GM19351 (cell line): ENCODE measurements around the gene LASP1NB.

Source experiments
- ATAC-seq: cut with Tn5 transposase; IDR thresholded peaks from one replicate; pipeline ENCODE4 v1.9.1; 2021; ENCODE audit warnings: mild to moderate bottlenecking, moderate library complexity; ENCODE audit not compliant: unreplicated experiment

The LASP1NB gene

DNA sequence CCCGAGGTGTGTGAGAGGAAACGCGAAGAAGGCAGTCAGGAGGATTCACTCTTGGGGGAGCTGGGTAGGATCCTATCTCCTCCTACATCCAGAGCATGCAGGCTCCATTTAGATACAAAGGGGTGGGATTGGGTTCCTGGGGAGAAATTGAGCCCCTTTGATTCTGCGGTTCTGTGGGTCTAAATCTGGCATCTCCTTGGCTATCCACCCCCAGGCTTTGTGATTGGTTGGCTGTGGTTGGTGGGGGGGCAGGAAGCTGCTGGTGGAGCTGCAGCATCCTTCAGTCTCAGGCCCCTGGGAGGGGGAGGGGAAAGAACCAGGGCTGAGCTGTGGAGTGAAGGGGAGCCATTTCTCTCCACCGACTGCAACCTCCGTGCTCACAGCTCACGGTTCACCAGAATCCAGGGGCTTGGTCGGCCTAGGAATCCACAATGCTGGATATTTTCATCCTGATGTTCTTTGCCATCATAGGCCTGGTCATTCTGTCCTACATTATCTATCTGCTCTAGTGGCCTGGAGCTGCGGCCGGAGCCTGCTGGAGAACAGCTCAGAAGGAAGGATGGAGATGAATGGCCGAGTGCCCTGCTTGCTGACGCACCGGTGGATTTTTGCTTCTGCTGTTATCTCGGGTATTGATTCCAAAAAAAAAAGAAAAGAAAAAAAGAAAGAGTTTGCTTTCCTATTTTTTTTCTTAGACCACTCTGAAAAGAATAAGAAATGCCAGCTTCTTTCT lies at the start of gene LASP1NB:
TSS of gene LASP1NB (plus strand) at position 352 of the 733 bp plus-strand sequence.
- ATAC-seq: no peak

DNA sequence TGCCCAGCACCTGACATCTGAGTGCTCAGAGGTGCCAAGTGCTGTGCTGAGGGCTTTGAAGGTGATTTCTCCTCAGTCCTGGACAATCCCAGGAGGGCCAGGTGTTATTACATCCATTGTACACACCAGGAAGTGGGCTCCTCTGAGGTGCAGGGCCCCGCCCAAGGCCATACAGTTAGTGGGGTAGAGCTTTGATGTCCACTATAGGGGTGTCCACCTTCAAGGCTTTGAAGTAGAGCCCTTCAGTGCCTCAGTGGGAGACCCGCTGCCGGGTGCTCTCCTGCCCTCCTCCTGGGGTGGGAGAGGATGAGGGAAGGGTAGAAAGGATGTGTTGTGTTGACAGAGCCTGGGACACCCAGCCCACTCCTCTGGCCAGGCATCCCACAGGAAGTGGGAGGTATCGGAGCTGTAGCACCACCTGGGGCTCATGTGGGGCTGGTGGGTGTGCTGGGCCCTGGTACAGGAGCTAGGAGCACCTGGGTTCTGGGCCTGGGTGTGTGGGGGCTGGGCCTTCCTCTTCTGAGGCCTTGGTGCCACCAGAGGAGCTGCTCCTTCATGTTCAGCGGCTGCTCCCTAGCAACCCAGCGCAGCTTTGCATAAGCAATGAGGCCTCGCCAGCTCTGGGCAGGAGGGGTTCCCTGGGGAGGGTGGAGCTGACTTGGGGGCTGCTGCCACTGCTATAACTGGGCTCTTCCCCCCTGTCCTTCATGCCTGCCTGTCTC lies 48.1 kb upstream of the LASP1NB start:
- ATAC-seq: no peak

DNA sequence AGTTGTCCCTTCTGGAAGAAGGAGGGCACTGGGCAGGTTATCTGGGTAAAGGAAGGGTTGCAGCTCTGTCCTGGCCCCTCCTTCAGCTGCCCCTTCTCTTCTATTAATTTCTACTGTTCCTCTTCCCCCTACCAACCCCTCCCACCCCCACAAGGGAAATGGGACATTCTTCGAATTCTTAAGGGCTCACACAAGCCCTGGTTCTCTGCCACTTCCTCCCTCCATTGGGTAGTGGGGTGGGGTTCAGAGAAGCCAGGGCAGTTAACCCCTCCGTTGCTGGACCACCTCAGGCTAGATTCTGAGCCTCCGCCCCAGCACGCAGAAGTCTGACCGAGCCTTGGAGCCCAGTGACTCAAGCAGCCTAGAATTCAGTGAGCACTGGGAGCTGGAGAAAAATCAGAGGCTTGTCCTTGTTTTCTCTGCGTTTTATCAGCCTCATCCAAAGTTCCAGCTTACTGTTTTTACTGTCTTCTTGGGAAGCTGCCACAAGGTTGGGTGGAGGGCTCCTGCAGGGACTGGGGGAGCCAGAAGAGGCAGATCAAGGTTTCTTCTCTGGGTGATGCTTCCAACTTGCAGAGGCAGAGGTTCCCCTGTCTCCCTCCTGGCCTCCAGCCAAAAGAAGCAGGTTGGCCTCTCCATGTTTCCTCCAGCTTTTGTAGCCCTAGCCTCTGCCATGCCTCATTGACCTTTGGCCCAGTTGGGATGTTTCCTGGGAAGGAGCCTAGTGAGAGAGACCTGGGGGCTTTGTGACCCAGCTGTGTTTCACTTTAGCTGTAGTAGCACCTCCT lies 45.3 kb upstream of the LASP1NB start:
- ATAC-seq: no peak

DNA sequence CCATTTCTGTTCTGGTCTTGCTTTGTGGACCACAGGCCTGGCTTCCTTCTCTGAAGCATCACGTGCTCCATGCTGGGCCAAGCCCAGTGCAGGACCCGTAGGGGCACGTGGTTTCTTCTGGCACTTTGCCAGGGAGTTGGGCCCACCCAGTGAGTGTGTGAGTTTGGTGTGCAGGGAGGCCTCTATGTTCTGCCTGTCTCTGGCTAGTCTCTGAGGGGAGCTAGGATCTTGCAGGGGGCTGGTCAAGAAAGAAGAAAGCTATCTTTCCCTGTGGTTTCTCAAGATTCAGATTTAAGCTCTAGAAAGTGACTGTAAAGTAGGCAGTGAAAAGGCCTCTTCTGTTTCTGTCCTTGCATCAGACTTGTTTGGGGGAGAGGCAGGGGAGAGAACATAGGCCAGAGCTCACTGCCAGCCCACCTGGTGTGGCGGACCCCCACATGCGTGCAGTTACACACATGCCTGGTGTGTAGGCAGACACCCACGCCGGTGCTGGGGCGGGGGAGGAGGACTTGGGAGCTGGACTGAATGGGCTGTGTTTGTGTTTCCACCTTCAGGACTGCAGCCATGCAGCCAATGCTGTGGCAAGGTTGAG lies 43.7 kb upstream of the LASP1NB start:
- no peak for ATAC-seq

DNA sequence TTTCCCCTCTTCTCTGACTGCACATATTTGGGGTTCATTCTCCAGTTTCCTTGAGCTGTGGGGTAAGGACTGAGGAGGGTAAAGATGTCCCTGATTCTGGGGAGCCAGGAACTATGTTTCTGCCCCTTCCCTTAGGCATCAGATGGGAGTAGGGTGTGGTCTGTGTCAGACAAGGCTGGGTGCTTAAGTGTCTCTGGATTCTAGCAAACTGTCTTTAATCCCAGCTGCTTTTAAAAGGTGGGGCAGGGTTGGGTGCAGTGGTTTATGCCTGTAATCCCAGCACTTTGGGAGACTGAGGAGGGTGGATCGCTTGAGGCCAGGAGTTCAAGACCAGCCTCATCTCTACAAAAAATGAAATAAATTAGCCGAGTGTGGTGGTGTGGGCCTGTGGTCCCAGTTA lies 42.5 kb upstream of the LASP1NB start:
- ATAC-seq: no peak

DNA sequence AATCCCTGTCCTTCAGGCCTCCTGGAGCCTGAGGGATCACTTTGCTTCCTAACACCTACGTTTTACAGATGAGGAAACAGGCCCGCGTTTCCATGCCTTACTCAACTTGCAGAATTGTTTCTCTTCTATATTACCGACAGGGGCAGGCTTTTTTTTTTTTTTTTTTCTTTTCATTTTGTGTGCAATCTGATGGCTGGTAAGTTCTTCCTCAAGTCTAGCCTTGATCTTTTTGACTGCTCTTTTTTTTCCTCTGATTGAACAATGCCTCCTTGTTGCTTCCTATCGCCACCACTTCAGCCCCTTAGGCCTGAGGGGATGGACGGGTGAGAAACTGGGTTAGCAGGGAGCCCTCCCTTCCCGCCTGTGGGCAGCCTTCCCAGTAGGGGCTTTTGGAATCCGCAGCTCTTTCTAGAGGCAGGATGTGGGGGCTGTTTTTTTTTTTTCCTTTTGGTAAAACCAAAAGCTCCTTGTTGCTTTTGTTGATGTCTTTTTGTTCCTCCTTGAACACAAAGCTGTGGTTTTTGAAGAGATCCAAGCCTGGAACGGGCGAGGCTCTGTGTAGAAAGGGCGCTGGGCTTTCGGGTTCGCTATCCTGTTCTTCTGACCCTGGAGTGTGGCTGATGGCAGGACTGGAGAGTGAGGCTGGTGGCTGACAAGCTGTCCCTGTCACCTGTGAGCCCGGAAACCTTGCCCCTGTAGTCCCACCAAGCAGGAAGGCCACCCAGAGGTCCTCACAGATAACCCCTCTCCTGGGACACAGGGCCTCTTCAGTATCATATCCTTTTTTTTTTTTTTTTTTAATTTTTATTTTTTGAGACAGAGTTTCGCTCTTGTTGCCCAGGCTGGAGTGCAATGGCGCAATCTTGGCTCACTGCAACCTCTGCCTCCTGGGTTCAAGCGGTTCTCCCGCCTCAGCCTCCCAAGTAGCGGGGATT lies 41.6 kb upstream of the LASP1NB start:
- no peak for ATAC-seq

DNA sequence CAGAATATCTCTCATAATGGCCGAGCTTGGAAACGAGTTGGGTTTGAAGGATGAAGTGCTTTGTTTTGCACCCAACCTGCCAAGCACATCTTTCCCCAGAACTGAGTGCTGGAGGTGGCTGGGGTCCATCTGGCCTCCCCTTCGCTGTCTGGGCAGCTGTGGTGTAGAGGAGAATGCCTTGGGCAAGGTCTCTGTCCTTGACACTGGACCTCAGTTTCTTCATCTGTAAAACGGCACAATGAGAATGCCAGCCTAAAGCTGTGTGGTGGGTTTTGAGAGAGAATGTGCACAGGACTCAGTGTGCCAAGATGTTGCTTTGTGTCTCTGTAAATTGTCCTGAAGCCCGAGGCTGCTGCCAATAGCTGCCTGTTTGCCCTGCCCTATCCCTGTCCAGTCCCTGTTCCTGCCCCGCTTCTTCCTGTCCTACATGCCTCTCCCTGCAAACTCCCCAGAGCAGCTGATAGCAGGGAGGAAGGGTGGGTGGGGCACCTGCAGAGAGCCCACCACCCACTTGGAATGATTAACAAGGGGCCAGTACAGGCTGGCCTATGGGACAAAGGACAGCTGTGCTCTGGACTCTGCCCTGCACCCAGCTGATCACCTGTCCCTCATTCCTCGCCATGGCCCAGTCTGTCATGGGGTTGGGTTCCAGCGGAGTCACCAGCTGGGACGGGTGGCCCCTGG lies 40.2 kb upstream of the LASP1NB start:
- ATAC-seq: no peak

DNA sequence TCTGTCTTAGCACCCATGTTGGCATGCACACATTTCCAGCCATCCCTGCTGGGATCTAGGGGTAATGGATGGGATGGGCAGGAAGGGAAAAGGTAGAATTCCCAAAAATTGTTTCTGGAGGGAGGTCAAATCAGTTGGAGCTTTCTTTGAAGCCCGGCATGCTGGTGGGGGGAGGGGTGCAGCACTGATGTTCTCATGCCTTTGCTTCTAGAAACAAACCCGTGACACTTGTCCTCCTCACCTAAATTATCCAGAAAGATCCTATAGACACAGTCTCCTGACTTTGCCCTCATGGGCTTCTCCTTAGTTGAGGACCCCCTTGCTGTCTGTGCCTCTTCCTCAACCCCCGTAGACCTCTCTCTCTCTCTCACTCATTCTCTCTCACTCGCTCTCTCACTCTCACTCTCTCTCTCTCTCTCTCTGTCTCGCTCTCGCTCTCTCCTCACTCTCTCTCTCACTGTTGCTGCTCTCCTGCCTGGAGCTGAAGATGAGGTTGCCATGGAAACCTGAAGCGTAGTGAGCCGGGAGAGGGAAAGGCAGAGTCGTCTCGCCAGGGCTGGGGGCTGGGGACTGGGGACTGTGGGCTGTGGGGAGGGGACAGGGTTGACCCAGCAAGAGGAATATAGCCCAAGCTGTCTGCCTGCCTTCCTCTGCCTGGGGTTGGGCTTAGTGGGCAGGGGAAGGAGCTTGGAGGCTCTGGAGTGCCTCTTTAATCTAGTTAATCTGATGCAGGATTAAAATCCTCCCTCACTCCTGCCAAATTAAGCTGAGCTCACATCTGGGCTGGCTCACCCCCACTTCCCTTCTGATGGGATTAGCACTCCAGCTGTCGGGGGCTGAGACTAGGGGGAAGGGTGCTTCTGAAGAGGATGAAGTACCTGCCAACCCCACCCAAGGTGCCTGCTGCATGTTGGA lies 39.4 kb upstream of the LASP1NB start:
- ATAC-seq: no peak

DNA sequence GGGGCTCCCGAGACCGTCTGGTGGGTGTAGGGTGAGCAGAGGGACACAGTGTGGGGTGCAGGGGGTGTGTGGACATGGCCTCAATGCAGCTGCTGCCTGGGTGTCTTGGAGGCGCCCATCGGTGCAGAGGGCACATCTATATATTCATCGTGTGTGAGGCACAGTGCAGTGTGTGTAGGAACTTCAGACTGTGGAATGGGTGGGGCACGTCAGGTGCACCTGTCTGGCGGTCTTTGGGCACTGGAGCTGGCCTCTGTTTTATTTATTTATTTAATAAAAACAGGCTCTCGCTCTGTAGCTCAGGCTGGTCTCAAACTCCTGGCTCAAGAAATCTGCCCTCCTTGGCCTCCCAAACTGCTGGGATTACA lies 38.8 kb upstream of the LASP1NB start:
- no peak for ATAC-seq

DNA sequence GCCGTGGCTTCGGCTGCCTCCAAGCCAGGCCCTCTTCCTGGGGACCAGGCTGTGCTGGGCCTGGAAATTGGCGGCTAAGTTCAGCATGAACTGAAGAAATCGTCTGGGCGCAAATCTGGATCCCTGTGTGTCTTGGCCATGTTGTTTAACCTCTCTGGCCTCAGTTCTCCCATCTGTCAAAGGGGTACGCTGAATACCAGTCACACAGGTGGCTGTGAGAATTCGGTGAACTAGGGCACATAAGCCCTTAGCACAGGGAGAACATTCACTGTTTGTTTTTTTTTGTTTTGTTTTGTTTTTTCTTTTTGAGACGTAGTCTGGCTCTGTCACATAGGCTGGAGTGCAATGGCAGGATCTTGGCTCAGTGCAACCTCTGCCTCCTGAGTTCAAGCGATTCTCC lies 36.6 kb upstream of the LASP1NB start:
- ATAC-seq: no peak

DNA sequence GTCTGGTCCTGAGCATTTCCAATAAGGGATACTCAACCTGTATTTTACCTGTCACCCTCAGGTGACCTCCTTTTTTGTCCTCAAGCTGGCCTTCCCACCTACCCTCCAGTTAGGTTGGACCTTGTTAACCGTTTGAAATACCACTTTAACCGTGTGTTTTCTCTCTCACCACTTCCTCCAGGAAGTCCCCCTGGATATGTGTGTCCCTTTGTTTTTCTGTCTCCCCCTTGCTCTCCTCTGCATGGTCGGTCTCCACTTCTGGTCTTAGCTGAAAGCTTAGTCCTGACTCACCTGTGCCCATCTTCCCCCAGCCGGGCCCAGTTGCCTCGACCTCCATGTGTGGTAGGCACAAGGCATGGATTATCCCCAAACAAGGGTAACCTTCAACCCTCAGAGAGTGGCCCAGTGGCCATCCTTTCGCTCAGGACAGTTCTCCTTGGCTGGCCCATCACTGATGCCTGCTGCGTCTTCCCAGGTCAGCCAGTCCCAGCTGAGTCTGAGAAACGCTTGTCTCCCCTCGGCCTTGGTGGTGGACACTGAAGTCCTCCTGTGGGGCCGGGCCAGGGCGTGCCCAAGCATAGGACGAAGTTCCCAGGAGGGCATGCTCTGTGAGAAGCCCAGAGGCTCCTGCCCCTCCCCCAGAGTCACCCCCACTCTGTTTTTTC lies 35.5 kb upstream of the LASP1NB start:
- no peak for ATAC-seq

DNA sequence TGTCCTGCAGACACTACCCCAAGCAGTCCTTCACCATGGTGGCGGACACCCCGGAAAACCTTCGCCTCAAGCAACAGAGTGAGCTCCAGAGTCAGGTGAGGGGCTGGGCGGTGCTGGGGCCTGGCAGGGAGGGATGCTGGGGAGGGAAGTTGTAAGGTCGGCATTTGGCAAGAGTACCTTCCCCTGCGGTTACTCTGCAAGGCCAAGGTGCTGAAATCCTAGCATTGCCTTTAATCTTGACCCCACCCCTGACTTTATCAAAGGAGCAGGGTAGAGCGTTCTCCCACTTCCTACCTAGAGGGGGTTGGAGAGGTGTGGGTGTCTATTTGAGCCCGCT lies 35.0 kb upstream of the LASP1NB start:
- ATAC-seq: no peak

DNA sequence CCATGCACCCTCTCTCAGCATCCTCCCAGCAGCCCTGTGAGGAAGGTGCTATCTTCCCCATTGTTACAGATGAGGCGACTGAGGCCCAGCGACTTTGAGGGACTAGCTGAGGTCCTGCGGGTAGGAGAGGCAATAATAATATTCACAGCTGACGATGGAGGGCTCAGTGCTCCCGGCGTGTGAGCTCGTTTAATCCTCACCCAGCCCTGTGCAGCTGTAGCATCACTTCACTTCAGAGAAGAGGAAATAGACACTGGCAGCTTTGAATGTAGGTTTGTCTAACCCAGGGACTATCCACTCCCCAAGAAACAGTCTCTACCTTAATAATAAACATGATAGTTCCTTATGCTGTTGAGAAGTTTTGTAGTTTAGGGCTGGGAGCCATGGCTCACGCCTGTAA lies 34.0 kb upstream of the LASP1NB start:
- no peak for ATAC-seq

DNA sequence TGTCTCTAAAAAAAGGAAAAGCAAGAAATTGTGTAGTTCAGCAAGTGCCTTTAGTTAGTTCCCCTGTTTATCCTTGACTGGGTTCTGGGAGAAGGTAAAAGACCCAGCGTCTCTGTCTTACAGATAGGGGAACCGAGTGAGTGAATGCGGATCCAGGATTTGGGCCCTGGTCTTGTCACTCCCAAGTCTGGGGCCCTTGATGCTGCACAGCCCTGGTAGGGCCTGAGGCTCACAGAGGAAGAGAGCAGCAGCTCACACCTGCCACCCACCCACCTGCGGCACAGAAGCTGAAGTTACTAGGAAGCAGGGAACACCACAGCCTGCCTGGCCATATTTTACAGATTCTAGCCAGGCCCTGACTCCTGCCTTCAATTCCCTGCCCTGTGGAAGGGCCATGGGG lies 33.3 kb upstream of the LASP1NB start:
- no peak for ATAC-seq

DNA sequence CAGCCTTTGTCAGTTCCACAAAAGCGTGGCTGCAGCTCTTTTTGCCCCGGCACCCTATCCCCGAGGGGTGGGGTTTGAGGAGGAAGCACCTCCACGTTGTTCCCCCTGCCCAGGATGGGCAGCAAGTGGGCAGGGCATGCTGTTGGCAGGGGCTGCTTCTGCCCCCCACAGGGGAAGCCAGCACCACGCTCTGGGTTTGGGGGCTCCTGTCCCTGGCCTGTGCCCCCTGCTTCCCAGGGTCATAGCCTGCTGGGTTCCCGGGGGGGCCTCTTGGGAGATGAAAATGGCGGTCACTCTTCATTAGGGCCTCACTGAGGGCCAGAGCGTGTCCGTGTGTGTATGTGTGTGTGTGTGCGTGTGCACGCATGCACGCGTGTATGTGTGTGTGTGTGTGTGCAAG lies 32.8 kb upstream of the LASP1NB start:
- ATAC-seq: no peak

DNA sequence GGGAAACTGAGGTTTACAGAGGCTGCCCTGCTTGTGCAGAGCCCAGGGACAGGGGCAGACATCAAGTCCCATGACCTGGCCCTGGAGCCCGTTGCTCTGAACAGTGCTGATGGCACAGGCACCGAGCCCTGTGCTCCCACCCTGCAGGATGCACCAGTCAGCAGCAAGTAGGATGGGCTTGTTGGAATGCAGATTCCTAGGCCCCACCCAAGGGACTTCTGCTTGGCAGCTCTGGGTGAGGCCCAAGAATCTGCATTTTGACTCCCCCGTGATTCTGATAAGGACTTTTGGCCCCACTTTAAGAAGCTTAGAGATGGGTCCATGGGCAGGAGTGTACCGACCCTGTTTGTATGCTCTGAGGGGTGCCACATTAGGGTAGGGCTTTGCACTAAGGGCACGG lies 32.3 kb upstream of the LASP1NB start:
- ATAC-seq: no peak

DNA sequence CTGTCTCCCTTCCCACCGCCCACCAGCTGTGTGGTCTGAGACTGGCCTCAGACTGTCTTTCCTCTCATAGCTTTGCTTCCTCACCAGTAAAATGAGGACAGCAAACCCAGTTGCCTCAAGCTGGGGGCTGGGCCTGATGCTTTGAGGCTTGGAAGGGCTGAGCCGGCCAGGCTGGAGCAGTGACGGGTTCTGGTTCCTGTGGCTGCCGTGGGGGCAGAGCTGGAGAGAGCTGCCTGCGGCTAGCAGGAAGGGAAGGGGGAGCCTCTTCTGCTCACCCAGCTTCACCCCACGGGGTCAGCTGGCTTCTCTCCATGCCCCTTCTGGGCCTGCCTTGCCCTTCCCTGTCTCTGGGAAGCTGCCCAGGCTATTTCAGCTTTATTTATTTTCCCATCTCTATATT lies 31.8 kb upstream of the LASP1NB start:
- no peak for ATAC-seq

DNA sequence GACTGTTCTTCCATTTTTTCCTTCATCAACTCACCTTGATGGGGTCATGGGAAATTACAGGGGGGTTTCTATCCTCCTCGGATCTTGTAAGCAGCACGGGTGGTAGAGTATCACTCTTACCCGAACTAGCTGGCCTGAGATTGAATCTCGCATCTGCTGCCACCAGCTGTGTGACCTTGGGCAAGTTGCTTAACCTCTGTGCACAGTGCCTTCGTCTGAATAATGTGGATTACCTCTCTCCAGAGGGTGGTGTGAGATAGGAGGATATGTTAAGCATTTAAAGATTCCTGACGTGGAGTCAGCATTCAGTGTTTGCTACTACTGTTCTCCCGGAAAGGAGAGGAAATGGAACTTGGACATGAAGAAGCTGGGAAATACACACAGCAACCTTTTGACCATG lies 31.1 kb upstream of the LASP1NB start:
- ATAC-seq: no peak
